Measurements from ENCODE around the gene CLCNKB.
"Not testable (repeated sequence)": the region's sequence is repeated elsewhere in the genome, so short reads cannot be mapped to it uniquely, and the experiment has no call there.

GRCh38 chr1:16042654-16043053 is 928 bp upstream of the CLCNKB start:
- TF ChIP-seq CTCF, POLR2A, POLR2AphosphoS5, EP300 (IDR thresholded peaks at IDR 0.05): not testable (repeated sequence)

Data from sigmoid colon (tissue), 4 donors.